Activated T-cell treated with anti-CD3 and anti-CD28 coated beads, Interleukin-2, amount 50 U/mL, for 48 hours (primary cell): ENCODE results near the gene JDP2.
"Not testable (repeated sequence)": the region's sequence is repeated elsewhere in the genome, so short reads cannot be mapped to it uniquely, and the experiment has no call there.

Experiments used
- DNase-seq, 2 experiments: peaks; one replicate each; pipeline ENCODE4 v3.0.0-alpha.2; 2020

Gene JDP2

GRCh38 chr14:75427482-75428229 lies at the start of gene JDP2:
Gene JDP2, plus strand, starts transcription at chr14:75428022. Its CDS starts 9,899 bp downstream, at chr14:75437921.
- DNase-seq: peak; percentile 46 to 62

- no peak for DNase-seq
These were observed 48.4 kb upstream of the JDP2 start for GRCh38 chr14:75379246-75379929.

GRCh38 chr14:75379930-75380270 lies 47.9 kb upstream of the JDP2 start:
- DNase-seq: no peak

GRCh38 chr14:75380656-75381055 lies 47.2 kb upstream of the JDP2 start:
- DNase-seq: no peak

- no peak for DNase-seq
These were observed 46.2 kb upstream of the JDP2 start for GRCh38 chr14:75381642-75382041.

- not testable (repeated sequence) for DNase-seq
These were observed 44.6 kb upstream of the JDP2 start for GRCh38 chr14:75383219-75383618.

- DNase-seq: no peak
These were observed 44.1 kb upstream of the JDP2 start for GRCh38 chr14:75383721-75384120.

GRCh38 chr14:75389679-75390078 lies 38.1 kb upstream of the JDP2 start:
- no peak for DNase-seq

GRCh38 chr14:75390183-75390582 lies 37.6 kb upstream of the JDP2 start:
- no peak for DNase-seq

GRCh38 chr14:75391953-75392352 lies 35.9 kb upstream of the JDP2 start:
- DNase-seq: no peak

GRCh38 chr14:75392686-75393641 lies 34.9 kb upstream of the JDP2 start:
- no peak for DNase-seq

GRCh38 chr14:75393794-75394193 lies 34.0 kb upstream of the JDP2 start:
- no peak for DNase-seq

- no peak for DNase-seq
These were observed 32.0 kb upstream of the JDP2 start for GRCh38 chr14:75395862-75396261.

- DNase-seq: no peak
These were observed 28.5 kb upstream of the JDP2 start for GRCh38 chr14:75399321-75399720.

- no peak for DNase-seq
These were observed 27.7 kb upstream of the JDP2 start for GRCh38 chr14:75399843-75400775.

GRCh38 chr14:75401361-75401760 lies 26.5 kb upstream of the JDP2 start:
- no peak for DNase-seq

GRCh38 chr14:75402867-75403413 lies 24.9 kb upstream of the JDP2 start:
- DNase-seq: no peak

- DNase-seq: no peak
These were observed 23.0 kb upstream of the JDP2 start for GRCh38 chr14:75404847-75405246.

- no peak for DNase-seq
These were observed 21.7 kb upstream of the JDP2 start for GRCh38 chr14:75406102-75406501.

- DNase-seq: no peak
These were observed 21.0 kb upstream of the JDP2 start for GRCh38 chr14:75406856-75407255.

GRCh38 chr14:75409316-75410205 lies 18.3 kb upstream of the JDP2 start:
- no peak for DNase-seq
